Mammary epithelial cell (primary cell): ENCODE data around the gene CEP72.

Experiments used
- EZH2 ChIP-seq: IDR thresholded peaks from 2 replicates; pipeline ENCODE4 v1.6.1; 2012; ENCODE audit warnings: low read length, inconsistent platforms, borderline replicate concordance
- TF ChIP-seq, protein P1 (sequence below), 2 donors: IDR thresholded peaks in 1 of 2; conservative IDR thresholded peaks in 1 of 2; 2 replicates each; pipeline ENCODE4 v1.5.1; 2011 to 2012; ENCODE audit warnings: inconsistent platforms in 2 of 2, low read length in 2 of 2, mild to moderate bottlenecking in 2 of 2, control low read depth in 1 of 2, low read depth in 1 of 2; ENCODE audit not compliant: insufficient read depth in 1 of 2; ENCODE audit errors: extremely low read depth in 1 of 2

DNA sequence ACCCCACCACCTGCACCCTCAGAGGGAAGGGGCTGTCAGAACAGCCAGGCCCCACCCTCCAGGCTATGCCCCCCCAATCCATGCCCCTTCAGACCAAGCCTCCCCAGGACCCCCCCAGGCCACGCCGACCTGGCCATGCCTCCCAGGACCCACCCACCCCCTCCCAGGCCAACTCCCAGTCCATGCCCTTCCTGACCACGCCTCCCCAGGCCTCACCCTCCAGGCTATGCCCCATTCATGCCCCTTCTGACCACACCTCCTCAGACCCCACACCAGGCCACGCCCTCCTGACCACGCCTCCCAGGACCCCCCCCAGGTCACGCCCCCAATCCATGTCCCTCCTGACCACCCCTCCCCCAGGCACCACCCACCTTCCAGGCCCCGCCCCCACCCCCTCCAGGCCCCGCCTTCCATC is 53.4 kb downstream of the CEP72 start:
- TF ChIP-seq, protein P1, sequence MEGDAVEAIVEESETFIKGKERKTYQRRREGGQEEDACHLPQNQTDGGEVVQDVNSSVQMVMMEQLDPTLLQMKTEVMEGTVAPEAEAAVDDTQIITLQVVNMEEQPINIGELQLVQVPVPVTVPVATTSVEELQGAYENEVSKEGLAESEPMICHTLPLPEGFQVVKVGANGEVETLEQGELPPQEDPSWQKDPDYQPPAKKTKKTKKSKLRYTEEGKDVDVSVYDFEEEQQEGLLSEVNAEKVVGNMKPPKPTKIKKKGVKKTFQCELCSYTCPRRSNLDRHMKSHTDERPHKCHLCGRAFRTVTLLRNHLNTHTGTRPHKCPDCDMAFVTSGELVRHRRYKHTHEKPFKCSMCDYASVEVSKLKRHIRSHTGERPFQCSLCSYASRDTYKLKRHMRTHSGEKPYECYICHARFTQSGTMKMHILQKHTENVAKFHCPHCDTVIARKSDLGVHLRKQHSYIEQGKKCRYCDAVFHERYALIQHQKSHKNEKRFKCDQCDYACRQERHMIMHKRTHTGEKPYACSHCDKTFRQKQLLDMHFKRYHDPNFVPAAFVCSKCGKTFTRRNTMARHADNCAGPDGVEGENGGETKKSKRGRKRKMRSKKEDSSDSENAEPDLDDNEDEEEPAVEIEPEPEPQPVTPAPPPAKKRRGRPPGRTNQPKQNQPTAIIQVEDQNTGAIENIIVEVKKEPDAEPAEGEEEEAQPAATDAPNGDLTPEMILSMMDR (conservative IDR thresholded peaks at IDR 0.05 in 1 of 2, IDR thresholded peaks at IDR 0.05 in 1 of 2; ENCODE audit: extremely low read depth in 1 of 2, insufficient read depth in 1 of 2, low read depth in 1 of 2, low read length in 2 of 2): no peak
- no peak for TF ChIP-seq EZH2
